Activated naive CD8-positive, alpha-beta T cell treated with anti-CD3 and anti-CD28 coated beads, Interleukin-2, amount 50 U/mL, for 24 hours (primary cell): ENCODE results near the gene UROC1.

ENCODE experiments used
- ATAC-seq: fragments of 150-1000 bp; cut with Tn5 transposase; one replicate; pipeline ENCODE4 v1.10.0; 2021
- DNase-seq: peaks from one replicate; pipeline ENCODE4 v3.0.0; 2021
- H3K27ac Mint-ChIP-seq: one replicate; pipeline ENCODE4 v1.8.0; 2021; ENCODE audit warnings: mild to moderate bottlenecking, mixed read lengths
- H3K27me3 Mint-ChIP-seq: one replicate; pipeline ENCODE4 v1.8.0; 2021; ENCODE audit warnings: mixed read lengths
- H3K36me3 Mint-ChIP-seq: one replicate; pipeline ENCODE4 v1.8.0; 2021; ENCODE audit warnings: low read depth, mixed read lengths
- H3K4me1 Mint-ChIP-seq: one replicate; pipeline ENCODE4 v1.8.0; 2021; ENCODE audit warnings: mixed read lengths
- H3K4me3 Mint-ChIP-seq: one replicate; pipeline ENCODE4 v1.8.0; 2021; ENCODE audit warnings: mild to moderate bottlenecking, moderate library complexity, mixed read lengths
- H3K9me3 Mint-ChIP-seq: one replicate; pipeline ENCODE4 v1.8.0; 2021; ENCODE audit warnings: mixed read lengths

Gene UROC1

DNA sequence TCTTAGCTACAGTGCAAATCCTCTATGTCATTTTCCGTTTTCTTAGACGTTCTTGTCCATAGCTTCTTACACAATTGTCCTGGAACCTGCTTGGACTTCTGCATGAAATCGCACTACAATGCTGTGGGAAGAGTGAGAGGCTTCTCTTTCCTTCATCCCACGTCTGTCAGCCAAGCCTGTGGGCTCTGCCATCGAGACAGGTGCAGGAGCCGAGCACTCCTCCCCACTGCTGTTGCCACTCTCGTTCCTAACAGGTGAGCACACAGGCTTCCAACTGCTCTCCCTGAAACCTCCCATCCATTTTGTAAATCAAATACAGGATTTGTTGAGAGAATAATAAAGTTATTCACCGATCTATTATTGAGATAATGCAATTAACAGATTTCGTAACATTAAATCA is 65.4 kb downstream of the UROC1 start:
- DNase-seq (no peak), ATAC-seq (no peak)
- Mint-ChIP-seq H3K4me1 (no peaks in the 10 kb centered on the region), H3K36me3 (peaks cover 24% of the 10 kb centered on the region), H3K27ac (no peak overlapping the region), H3K4me3 (no peak overlapping the region), H3K27me3 (no peaks in the 10 kb centered on the region), H3K9me3 (no peaks in the 10 kb centered on the region)

DNA sequence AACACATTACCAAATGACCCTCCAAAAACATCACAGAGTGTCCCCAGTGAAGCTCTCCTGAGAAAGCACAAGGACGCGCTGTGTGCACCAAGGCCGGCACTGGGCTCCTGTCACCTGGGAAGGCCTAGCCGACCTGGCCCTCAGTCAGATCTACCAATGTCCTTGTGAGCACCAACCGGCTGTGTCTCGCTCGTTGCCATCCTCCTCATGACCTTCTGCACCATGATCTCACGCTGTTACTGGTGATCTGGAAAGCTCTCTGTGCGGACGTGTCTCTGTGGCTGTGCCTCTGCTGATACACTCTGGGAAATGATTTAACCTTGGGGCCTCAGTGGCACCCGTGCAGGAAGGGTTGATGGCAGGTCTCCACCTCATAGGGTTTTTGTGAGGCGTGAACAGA is 66.1 kb downstream of the UROC1 start:
- Mint-ChIP-seq H3K36me3 (peaks cover 20% of the 10 kb centered on the region), H3K4me3 (no peak overlapping the region), H3K27ac (no peak overlapping the region), H3K4me1 (no peaks in the 10 kb centered on the region), H3K9me3 (no peaks in the 10 kb centered on the region), H3K27me3 (no peaks in the 10 kb centered on the region)
- DNase-seq (no peak), ATAC-seq (no peak)

- H3K9me3 Mint-ChIP-seq = no peaks in the 10 kb centered on the region
- no peak overlapping the region for H3K27ac Mint-ChIP-seq
- ATAC-seq (no peak), DNase-seq (no peak)
- H3K36me3 Mint-ChIP-seq = peaks cover 18% of the 10 kb centered on the region
- H3K27me3 Mint-ChIP-seq = no peaks in the 10 kb centered on the region
- no peaks in the 10 kb centered on the region for H3K4me1 Mint-ChIP-seq
- H3K4me3 Mint-ChIP-seq = no peak overlapping the region
Observed at GRCh38 chr3:126450744-126451143, 66.8 kb downstream of the UROC1 start.

DNA sequence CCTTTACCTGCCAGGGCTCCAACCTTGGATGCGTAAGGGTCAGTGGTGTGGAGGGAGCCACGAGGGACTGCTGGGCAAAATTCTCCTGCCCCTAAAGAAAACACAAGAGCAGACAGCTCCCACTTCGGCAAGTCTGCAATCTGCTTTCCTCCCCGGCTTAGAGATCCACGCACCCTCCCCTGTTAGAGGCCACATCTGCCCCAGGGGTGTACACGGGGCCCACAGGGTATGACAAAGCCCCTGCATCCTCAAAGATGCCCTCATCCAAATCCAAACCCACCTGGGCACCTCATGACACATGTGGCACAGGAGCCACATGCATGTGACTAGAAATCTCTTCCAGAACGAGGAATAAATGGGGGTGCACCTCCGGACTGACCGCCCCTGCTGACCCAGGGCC is 67.4 kb downstream of the UROC1 start:
- Mint-ChIP-seq H3K4me3 (no peak overlapping the region), H3K27me3 (no peaks in the 10 kb centered on the region), H3K36me3 (peaks cover 16% of the 10 kb centered on the region), H3K4me1 (no peaks in the 10 kb centered on the region), H3K9me3 (no peaks in the 10 kb centered on the region), H3K27ac (no peak overlapping the region)
- no peak for ATAC-seq
- DNase-seq = no peak

DNA sequence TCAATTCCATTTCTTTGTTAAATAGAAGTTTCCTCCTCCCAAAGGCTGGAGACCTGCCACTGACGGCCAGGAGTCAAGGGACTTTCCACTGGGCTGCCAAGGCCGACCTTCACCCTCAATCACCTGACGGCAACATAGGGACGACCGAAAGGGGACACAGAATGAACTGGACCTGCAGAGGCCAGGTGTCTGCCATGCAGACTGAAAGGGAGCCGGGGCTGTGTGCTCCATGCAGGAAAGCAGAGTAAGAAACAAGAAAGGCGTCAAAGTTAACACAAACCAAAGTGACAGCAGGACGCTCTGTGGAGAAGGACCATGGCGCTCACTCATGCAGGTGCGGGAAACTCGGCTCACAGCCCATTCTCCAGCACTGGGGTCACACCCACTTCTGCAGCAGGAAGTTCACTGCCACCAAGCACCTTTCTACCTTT is 67.9 kb downstream of the UROC1 start:
- Mint-ChIP-seq H3K4me1 (no peaks in the 10 kb centered on the region), H3K27me3 (no peaks in the 10 kb centered on the region), H3K4me3 (no peak overlapping the region), H3K27ac (no peak overlapping the region), H3K36me3 (peaks cover 11% of the 10 kb centered on the region), H3K9me3 (no peaks in the 10 kb centered on the region)
- ATAC-seq (no peak), DNase-seq (no peak)

GRCh38 chr3:126448893-126449180 is 68.7 kb downstream of the UROC1 start:
- ATAC-seq = no peak
- Mint-ChIP-seq H3K4me1 (no peaks in the 10 kb centered on the region), H3K4me3 (no peak overlapping the region), H3K9me3 (no peaks in the 10 kb centered on the region), H3K27ac (no peak overlapping the region), H3K36me3 (peaks cover 7% of the 10 kb centered on the region), H3K27me3 (no peaks in the 10 kb centered on the region)
- DNase-seq = no peak

GRCh38 chr3:126448136-126448892 is 69.3 kb downstream of the UROC1 start:
- Mint-ChIP-seq H3K36me3 (peaks cover 7% of the 10 kb centered on the region), H3K4me1 (no peaks in the 10 kb centered on the region), H3K27ac (no peak overlapping the region), H3K27me3 (no peaks in the 10 kb centered on the region), H3K4me3 (no peak overlapping the region), H3K9me3 (no peaks in the 10 kb centered on the region)
- DNase-seq (no peak), ATAC-seq (no peak)

GRCh38 chr3:126447456-126448106 is 70.0 kb downstream of the UROC1 start:
- Mint-ChIP-seq H3K36me3 (peaks cover 9% of the 10 kb centered on the region), H3K4me3 (no peak overlapping the region), H3K27ac (no peak overlapping the region), H3K4me1 (no peaks in the 10 kb centered on the region), H3K9me3 (no peaks in the 10 kb centered on the region), H3K27me3 (no peaks in the 10 kb centered on the region)
- DNase-seq = no peak
- no peak for ATAC-seq

DNA sequence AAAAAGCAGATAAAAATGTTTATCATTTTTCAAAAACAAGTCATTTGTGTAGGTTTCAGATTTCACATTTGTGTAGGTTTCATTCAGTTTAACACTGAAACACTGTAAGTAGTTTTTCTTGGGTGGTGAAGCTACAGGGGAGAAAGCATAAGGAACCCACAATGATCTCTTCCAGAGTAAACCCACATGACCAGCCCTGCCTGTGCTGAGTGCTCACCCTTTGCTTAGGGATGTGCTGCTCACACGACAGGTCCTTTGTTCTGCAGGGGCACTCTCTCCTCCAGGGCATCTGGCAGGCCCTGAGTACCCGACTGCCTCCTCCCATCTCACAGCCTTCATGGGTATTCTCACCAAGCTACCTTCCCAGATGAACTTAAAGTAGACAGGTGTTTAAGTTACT is 70.8 kb downstream of the UROC1 start:
- H3K9me3 Mint-ChIP-seq = no peaks in the 10 kb centered on the region
- DNase-seq = no peak
- H3K27me3 Mint-ChIP-seq = no peaks in the 10 kb centered on the region
- no peak overlapping the region for H3K27ac Mint-ChIP-seq
- H3K4me3 Mint-ChIP-seq = no peak overlapping the region
- H3K36me3 Mint-ChIP-seq = peaks cover 5% of the 10 kb centered on the region
- no peak for ATAC-seq
- H3K4me1 Mint-ChIP-seq = no peaks in the 10 kb centered on the region

- Mint-ChIP-seq H3K27ac (no peak overlapping the region), H3K9me3 (no peaks in the 10 kb centered on the region), H3K36me3 (peaks cover 2% of the 10 kb centered on the region), H3K27me3 (no peaks in the 10 kb centered on the region), H3K4me1 (no peaks in the 10 kb centered on the region), H3K4me3 (no peak overlapping the region)
- DNase-seq = no peak
- ATAC-seq = no peak
Observed at GRCh38 chr3:126446301-126446700, 71.3 kb downstream of the UROC1 start.

DNA sequence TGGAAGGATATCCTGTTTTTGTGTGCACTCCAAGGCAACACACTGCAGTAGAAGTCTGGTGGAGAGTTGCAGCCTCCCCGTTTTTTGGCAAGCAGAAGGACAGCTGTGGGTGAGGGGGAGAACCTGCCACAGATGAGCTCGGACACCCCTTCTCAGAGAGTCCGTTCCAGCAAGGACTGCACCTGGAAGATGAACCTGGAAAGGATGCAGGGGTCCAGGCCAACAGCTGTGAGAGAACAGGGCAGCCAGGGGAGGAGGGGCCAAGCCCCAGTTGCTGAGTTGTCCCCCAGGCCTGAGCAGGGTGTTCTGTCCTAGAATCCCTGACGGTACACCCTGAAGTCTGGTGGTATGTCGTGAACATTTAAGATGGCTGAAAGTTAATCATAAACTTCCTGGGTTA is 72.1 kb downstream of the UROC1 start:
- Mint-ChIP-seq H3K4me3 (no peak overlapping the region), H3K27ac (no peak overlapping the region), H3K4me1 (no peaks in the 10 kb centered on the region), H3K9me3 (no peaks in the 10 kb centered on the region), H3K27me3 (no peaks in the 10 kb centered on the region), H3K36me3 (peaks cover 2% of the 10 kb centered on the region)
- DNase-seq (no peak), ATAC-seq (no peak)

GRCh38 chr3:126442856-126443242 is 74.7 kb downstream of the UROC1 start:
- H3K27ac Mint-ChIP-seq = no peak overlapping the region
- peaks cover 6% of the 10 kb centered on the region for H3K36me3 Mint-ChIP-seq
- no peaks in the 10 kb centered on the region for H3K4me1 Mint-ChIP-seq

DNA sequence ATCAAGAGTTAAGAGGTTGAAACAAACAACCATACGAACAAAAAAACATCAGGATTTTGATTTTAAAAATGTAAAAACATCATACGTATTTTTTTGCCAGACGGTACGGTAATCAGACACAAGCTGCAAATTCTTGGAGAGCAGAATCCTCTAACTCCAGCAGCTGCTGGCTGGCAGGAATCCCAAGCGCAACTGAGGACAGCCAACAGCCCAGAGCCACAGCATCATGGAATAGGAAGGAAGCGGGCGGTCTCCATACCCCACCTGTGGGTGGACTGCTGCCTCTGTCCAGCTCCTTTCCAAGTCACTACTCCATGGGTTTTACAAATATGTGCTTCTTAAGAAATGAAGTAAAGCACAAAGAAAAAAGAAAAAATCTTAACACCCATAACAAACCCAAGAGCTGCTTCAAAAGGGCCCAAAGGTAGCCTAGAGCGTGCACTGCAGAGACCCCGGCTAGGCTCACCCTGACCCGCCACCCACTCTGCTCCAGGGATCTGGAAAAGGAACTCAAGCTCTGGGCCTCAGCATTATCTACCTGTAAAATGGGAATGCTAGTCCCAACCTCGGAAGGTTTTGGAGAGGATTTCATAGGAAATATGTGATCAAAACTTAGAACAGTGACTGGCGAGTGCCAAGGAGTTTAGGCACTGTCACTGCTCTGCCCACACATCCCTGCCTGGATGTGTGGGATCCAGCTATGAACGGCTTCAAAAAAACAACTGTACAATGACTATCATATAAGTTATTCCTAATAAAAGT is 75.3 kb downstream of the UROC1 start:
- H3K9me3 Mint-ChIP-seq = no peaks in the 10 kb centered on the region
- no peak for ATAC-seq
- H3K27ac Mint-ChIP-seq = no peak overlapping the region
- peaks cover 12% of the 10 kb centered on the region for H3K36me3 Mint-ChIP-seq
- H3K27me3 Mint-ChIP-seq = no peaks in the 10 kb centered on the region
- H3K4me1 Mint-ChIP-seq = no peaks in the 10 kb centered on the region
- DNase-seq = no peak
- H3K4me3 Mint-ChIP-seq = no peak overlapping the region

More at GRCh38 chr3:126442856-126443242, 74.7 kb downstream of the UROC1 start:
- no peak for DNase-seq
- ATAC-seq = no peak
- no peaks in the 10 kb centered on the region for H3K27me3 Mint-ChIP-seq
- H3K4me3 Mint-ChIP-seq = no peak overlapping the region
- no peaks in the 10 kb centered on the region for H3K9me3 Mint-ChIP-seq

DNA sequence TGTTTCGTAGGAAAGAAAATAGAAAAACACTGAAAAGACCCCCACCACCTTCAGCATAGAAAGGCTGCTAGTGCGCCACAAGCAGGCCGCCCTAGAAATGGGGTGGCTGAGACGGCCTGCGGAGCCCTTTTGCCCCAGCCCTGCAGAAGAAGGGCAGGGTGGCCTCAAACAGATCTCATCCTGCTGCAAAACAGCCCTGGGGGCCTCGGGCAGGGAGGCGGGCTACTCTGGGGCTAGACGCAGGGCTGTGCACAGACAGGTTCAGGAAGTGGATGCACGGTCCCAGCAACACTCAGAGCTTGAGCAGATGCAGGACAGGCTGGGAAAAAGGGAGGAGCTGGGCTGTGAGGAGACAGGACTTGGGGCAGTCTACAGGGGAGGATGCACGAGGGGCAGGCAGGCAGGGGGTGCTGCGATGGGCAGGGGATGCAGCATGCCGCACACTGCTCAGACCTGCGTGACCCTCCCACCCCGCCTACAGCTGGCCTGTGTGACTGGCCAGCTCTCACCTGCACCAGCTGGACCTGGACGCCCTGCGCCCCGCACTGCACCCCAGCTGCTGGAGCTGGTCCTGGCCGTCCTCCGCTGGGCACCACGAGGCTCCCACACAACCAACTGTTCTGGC is 76.2 kb downstream of the UROC1 start:
- Mint-ChIP-seq H3K4me1 (no peaks in the 10 kb centered on the region), H3K27me3 (no peaks in the 10 kb centered on the region), H3K4me3 (no peak overlapping the region), H3K27ac (no peak overlapping the region), H3K36me3 (peaks cover 15% of the 10 kb centered on the region), H3K9me3 (no peaks in the 10 kb centered on the region)
- ATAC-seq = no peak
- no peak for DNase-seq

DNA sequence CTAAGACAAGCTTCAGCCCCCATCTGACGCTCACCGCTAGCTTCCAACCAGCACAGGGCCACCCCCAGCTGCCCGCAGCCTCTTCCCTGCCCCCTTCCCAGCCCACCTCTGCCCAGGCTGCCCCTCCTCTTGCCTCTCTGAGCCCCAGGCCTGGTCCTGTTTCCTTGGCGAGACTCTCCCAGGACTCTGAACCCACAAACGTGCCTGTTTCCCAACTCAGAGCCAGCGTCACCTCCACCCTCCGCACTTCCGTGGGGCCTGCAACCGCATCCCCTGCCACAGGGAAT is 76.9 kb downstream of the UROC1 start:
- Mint-ChIP-seq H3K4me3 (no peak overlapping the region), H3K36me3 (peaks cover 15% of the 10 kb centered on the region), H3K27me3 (no peaks in the 10 kb centered on the region), H3K9me3 (no peaks in the 10 kb centered on the region), H3K4me1 (no peaks in the 10 kb centered on the region), H3K27ac (no peak overlapping the region)
- DNase-seq (no peak), ATAC-seq (no peak)
